Sigmoid colon (tissue), 7 donors: ENCODE data around the gene DBX1. TPM values are rescaled to one million over a fixed set of nuclear protein-coding genes. Genes with fewer than 3 reads are reported as not detected.
"Not testable (repeated sequence)": the region's sequence is repeated elsewhere in the genome, so short reads cannot be mapped to it uniquely, and the experiment has no call there.

Experiments
- DNase-seq: peaks from one replicate; pipeline ENCODE4 v3.0.0-alpha.2; 2019
- H3K27ac ChIP-seq, 4 donors: fragments of 200-600 bp; sonication (generic); one replicate each; pipeline ENCODE4 v1.5.1; 2016 to 2019; ENCODE audit warnings: mild to moderate bottlenecking in 1 of 4
- H3K27me3 ChIP-seq, 3 donors: fragments of 200-600 bp; sonication (generic); one replicate each; pipeline ENCODE4 v1.5.1; 2019; ENCODE audit warnings: mild to moderate bottlenecking in 1 of 3
- H3K36me3 ChIP-seq, 4 donors: fragments of 200-600 bp; sonication (generic); one replicate each; pipeline ENCODE4 v1.5.1; 2016 to 2019
- H3K4me1 ChIP-seq, 4 donors: fragments of 200-600 bp; sonication (generic); one replicate each; pipeline ENCODE4 v1.5.1; 2017 to 2019
- H3K4me3 ChIP-seq, 4 donors: fragments of 200-600 bp; sonication (generic); one replicate each; pipeline ENCODE4 v1.5.1; 2017 to 2019; ENCODE audit warnings: mild to moderate bottlenecking in 2 of 4, moderate library complexity in 1 of 4
- H3K9me3 ChIP-seq, 4 donors: fragments of 200-600 bp in 3 of 4; sonication (generic) in 3 of 4; one replicate each; pipeline versions ENCODE4 v1.5.1 to v1.6.1; 2013 to 2019
- CTCF ChIP-seq, 4 experiments: fragments of 450-650 bp in 3 of 4; fragments of 200-600 bp in 1 of 4; IDR thresholded peaks; one replicate each; pipeline ENCODE4 v1.5.1; 2016 to 2019; ENCODE audit warnings: antibody characterized with exemption in 4 of 4, mild to moderate bottlenecking in 3 of 4, moderate library complexity in 2 of 4
- EP300 ChIP-seq, 4 donors: sonication (generic); formaldehyde crosslinking; IDR thresholded peaks; one replicate each; pipeline ENCODE4 v1.6.1; 2017; ENCODE audit warnings: antibody characterized with exemption in 4 of 4
- POLR2A ChIP-seq, 2 donors: fragments of 450-650 bp; IDR thresholded peaks; one replicate each; pipeline ENCODE4 v1.6.1; 2016; ENCODE audit warnings: antibody characterized with exemption in 2 of 2, mild to moderate bottlenecking in 2 of 2, moderate library complexity in 2 of 2
- POLR2AphosphoS5 ChIP-seq, 4 donors: sonication (generic); formaldehyde crosslinking; IDR thresholded peaks; one replicate each; pipeline ENCODE4 v1.6.1; 2017; ENCODE audit warnings: antibody characterized with exemption in 4 of 4
- WGBS, 2 donors: extraction: QIAGEN DNeasy Blood & Tissue Kit; methylation state at CpG; one replicate each; pipeline ENCODE4 v1.1.7; 2013; 5-methylcytosine and 5-hydroxymethylcytosine counted together
- intact Hi-C: fragments of 100-400 bp; cut with DNase I; formaldehyde crosslinking; loops from one replicate; pipeline ENCODE4 v1.15.1; 2023
- polyA plus RNA-seq, 3 donors: library from polyadenylated mRNA; stranded (reverse); fragments of 200-250 nt; gene quantifications; one replicate each; pipeline ENCODE4 v1.2.3, GENCODE V29; 2013
- total RNA-seq, 4 donors: library from RNA; depleted of rRNA; stranded (reverse); fragments of >200 nt; gene quantifications; one replicate each; pipeline ENCODE4 v1.1.0, GENCODE V29; 2016
- donor health status: healthy with polysubstance abuse.
- donor health status: Bipolar disorder and iron deficiency.
- donor health status: healthy.

The DBX1 gene
- total and polyA plus RNA-seq, 7 donors, result not detected

DNA sequence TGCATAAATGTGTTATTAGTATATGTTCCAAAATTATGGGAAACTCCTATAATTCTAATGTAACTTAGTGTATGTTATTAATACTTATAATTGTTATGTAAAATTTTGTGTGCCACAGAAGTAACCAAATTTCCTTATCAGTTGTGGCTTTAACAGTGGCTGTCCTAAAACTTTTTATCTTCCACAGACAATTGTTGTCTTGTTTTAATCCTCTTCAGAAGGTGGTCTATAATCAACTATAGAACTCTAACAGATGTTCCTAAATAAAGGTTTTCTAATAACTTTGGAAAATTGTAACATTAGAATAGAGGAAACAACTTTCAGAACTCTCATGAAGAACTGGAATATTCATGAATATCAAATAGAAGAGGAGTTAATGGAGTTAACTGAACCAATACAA, 44.4 kb upstream of the DBX1 start:
- H3K36me3 ChIP-seq, result no peaks in the 10 kb centered on the region
- TF ChIP-seq POLR2AphosphoS5 (IDR thresholded peaks at IDR 0.05), result no peak
- no peak for TF ChIP-seq CTCF (IDR thresholded peaks at IDR 0.05)
- TF ChIP-seq POLR2A (IDR thresholded peaks at IDR 0.05), result no peak
- no peak for TF ChIP-seq EP300 (IDR thresholded peaks at IDR 0.05)
- no peak overlapping the region for H3K27ac ChIP-seq
- H3K4me1 ChIP-seq, result peaks cover 0 to 12% (median 5%) of the 10 kb centered on the region in 4 donors
- intact Hi-C loops, result no loop called here
- H3K27me3 ChIP-seq, result peaks cover 7 to 62% (median 23%) of the 10 kb centered on the region in 3 donors
- no peak overlapping the region for H3K4me3 ChIP-seq
- H3K9me3 ChIP-seq, result no peaks in the 10 kb centered on the region
- no peak for DNase-seq

DNA sequence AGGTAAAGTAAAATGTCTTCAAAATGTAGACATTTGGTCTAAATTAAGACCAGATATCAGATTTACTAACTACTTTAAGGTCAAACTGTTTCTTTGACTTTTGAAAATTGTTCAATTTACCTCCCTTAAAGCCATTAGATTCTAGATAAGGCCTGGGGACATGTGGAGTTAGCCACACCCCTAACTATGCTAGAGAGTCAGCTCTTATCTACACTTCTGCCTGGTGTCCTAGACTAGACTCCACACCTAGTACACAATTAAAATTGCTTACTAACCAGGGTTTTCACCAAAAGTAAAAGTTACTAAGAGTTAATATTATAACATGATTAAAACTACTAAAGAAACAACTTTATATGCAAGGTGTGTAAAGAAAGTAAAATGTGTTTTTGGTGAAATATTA, 43.6 kb upstream of the DBX1 start:
- no peaks in the 10 kb centered on the region for H3K36me3 ChIP-seq
- H3K9me3 ChIP-seq, result no peaks in the 10 kb centered on the region
- peaks cover 0 to 12% (median 5%) of the 10 kb centered on the region in 4 donors for H3K4me1 ChIP-seq
- TF ChIP-seq POLR2AphosphoS5 (IDR thresholded peaks at IDR 0.05), result no peak
- TF ChIP-seq POLR2A (IDR thresholded peaks at IDR 0.05), result no peak
- TF ChIP-seq EP300 (IDR thresholded peaks at IDR 0.05), result no peak
- TF ChIP-seq CTCF (IDR thresholded peaks at IDR 0.05), result no peak
- DNase-seq, result no peak
- peaks cover 7 to 54% (median 21%) of the 10 kb centered on the region in 3 donors for H3K27me3 ChIP-seq
- intact Hi-C loops, result no loop called here
- H3K4me3 ChIP-seq, result no peak overlapping the region
- H3K27ac ChIP-seq, result no peak overlapping the region

DNA sequence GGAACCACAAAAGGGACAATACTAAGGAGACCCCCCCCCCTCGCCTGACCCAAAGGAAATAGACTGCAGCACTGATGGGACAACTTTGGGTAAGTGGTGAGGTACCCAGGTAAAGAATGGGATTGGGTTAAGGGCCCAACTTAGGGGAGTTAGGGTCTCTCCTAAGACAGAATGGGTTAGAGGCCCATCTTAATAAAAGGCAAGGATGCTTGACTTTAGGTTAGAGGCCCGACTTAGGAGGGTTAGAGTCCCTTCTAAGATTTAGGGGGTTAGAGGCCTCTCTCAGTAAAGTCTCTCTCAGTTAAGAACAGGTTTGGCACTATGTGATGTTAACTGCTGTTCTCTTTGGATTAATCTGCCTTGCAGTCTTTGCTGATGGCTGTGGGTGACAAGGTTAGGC, 41.0 kb upstream of the DBX1 start:
- no peaks in the 10 kb centered on the region for H3K36me3 ChIP-seq
- no peak for TF ChIP-seq CTCF (IDR thresholded peaks at IDR 0.05)
- TF ChIP-seq POLR2AphosphoS5 (IDR thresholded peaks at IDR 0.05), result no peak
- TF ChIP-seq POLR2A (IDR thresholded peaks at IDR 0.05), result no peak
- TF ChIP-seq EP300 (IDR thresholded peaks at IDR 0.05), result no peak
- DNase-seq, result no peak
- intact Hi-C loops, result no loop called here
- H3K27ac ChIP-seq, result no peak overlapping the region
- H3K9me3 ChIP-seq, result no peaks in the 10 kb centered on the region
- H3K27me3 ChIP-seq, result peaks cover under 1 to 28% (median 4%) of the 10 kb centered on the region in 3 donors
- no peaks in the 10 kb centered on the region for H3K4me1 ChIP-seq
- 52 to 61% methylated on average over 2 of the region's 2 CpGs for WGBS, 2 donors
- no peak overlapping the region for H3K4me3 ChIP-seq

- H3K36me3 ChIP-seq, intact Hi-C loops, H3K4me1 ChIP-seq, DNase-seq, H3K27ac ChIP-seq, H3K4me3 ChIP-seq, H3K9me3 ChIP-seq: not testable (repeated sequence)
- peaks cover 0 to 20% (median 3%) of the 10 kb centered on the region in 3 donors for H3K27me3 ChIP-seq
- 26 to 45% methylated on average over 5 of the region's 5 CpGs for WGBS, 2 donors
These were observed 40.2 kb upstream of the DBX1 start for GRCh38 chr11:20200331-20200955.

- H3K27me3 ChIP-seq, result no peaks in the 10 kb centered on the region
- intact Hi-C loops, result no loop called here
- H3K36me3 ChIP-seq, result no peaks in the 10 kb centered on the region
- H3K9me3 ChIP-seq, result no peaks in the 10 kb centered on the region
- DNase-seq, result no peak
- no peak overlapping the region for H3K27ac ChIP-seq
- H3K4me1 ChIP-seq, result no peaks in the 10 kb centered on the region
- no peak overlapping the region for H3K4me3 ChIP-seq
- 35 to 46% methylated on average over 2 of the region's 2 CpGs for WGBS, 2 donors
- TF ChIP-seq EP300 (IDR thresholded peaks at IDR 0.05), result no peak
- no peak for TF ChIP-seq CTCF (IDR thresholded peaks at IDR 0.05)
- no peak for TF ChIP-seq POLR2AphosphoS5 (IDR thresholded peaks at IDR 0.05)
- no peak for TF ChIP-seq POLR2A (IDR thresholded peaks at IDR 0.05)
These were observed 37.6 kb upstream of the DBX1 start for GRCh38 chr11:20197881-20198280.
